Hepatocyte (in vitro differentiated cells): Measurements from ENCODE around the gene NANP.

ENCODE experiments used
- EZH2 ChIP-seq: fragments of 200-600 bp; sonication (generic); IDR thresholded peaks from 2 replicates; pipeline ENCODE4 v1.6.1; 2016; ENCODE audit warnings: antibody characterized with exemption, mild to moderate bottlenecking, borderline replicate concordance
- EZH2phosphoT487 ChIP-seq: fragments of 200-600 bp; sonication (generic); IDR thresholded peaks from one replicate; pipeline ENCODE4 v1.6.1; 2018; ENCODE audit warnings: antibody characterized with exemption, mild to moderate bottlenecking, low read depth, moderate library complexity; ENCODE audit not compliant: unreplicated experiment, severe bottlenecking
- TF ChIP-seq, protein P1 (sequence below): fragments of 200-600 bp; sonication (generic); IDR thresholded peaks from 2 replicates; pipeline ENCODE4 v1.5.1; 2016; ENCODE audit warnings: antibody characterized with exemption, mild to moderate bottlenecking; ENCODE audit not compliant: poor library complexity

DNA sequence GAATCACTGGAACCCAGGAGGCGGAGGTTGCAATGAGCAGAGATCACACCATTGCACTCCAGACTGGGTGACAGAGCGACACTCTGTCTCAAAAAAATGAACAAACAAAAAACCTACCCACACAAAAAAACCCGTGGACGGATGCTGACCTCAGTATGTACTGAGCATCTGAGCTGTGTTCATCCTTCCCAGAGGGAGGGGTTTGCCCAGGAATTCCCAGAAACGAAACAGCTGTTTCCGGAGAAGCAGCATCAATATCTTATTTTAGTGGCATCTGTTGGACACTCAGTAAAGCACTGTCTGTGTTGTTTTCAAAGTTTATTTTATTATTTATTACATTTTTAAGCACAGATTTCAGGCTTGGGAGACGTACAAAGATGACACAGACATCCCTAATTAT, 18.7 kb downstream of the NANP start:
- TF ChIP-seq, protein P1, sequence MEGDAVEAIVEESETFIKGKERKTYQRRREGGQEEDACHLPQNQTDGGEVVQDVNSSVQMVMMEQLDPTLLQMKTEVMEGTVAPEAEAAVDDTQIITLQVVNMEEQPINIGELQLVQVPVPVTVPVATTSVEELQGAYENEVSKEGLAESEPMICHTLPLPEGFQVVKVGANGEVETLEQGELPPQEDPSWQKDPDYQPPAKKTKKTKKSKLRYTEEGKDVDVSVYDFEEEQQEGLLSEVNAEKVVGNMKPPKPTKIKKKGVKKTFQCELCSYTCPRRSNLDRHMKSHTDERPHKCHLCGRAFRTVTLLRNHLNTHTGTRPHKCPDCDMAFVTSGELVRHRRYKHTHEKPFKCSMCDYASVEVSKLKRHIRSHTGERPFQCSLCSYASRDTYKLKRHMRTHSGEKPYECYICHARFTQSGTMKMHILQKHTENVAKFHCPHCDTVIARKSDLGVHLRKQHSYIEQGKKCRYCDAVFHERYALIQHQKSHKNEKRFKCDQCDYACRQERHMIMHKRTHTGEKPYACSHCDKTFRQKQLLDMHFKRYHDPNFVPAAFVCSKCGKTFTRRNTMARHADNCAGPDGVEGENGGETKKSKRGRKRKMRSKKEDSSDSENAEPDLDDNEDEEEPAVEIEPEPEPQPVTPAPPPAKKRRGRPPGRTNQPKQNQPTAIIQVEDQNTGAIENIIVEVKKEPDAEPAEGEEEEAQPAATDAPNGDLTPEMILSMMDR = no peak
- TF ChIP-seq EZH2 (no peak), EZH2phosphoT487 (no peak)
